Uterus (tissue), 4 donors: Measurements from ENCODE around the gene KRTAP10-5. TPM values are rescaled to one million over a fixed set of nuclear protein-coding genes. Genes with fewer than 3 reads are reported as not detected.

Experiments
- DNase-seq, 2 donors: peaks; one replicate each; pipeline ENCODE4 v3.0.0-alpha.2; 2019 to 2020
- H3K27ac ChIP-seq, 2 donors: fragments of 200-600 bp; sonication (generic); 1 replicate in 1 of 2; 2 replicates in 1 of 2; pipeline ENCODE4 v1.5.1; 2016 to 2018
- H3K27me3 ChIP-seq, 2 donors: fragments of 200-600 bp; sonication (generic); one replicate each; pipeline ENCODE4 v1.5.1; 2018 to 2019; ENCODE audit warnings: control low read depth in 1 of 2
- H3K36me3 ChIP-seq, 2 donors: fragments of 200-600 bp; sonication (generic); one replicate each; pipeline ENCODE4 v1.5.1; 2019; ENCODE audit warnings: control low read depth in 1 of 2
- H3K4me1 ChIP-seq, 2 donors: fragments of 200-600 bp; sonication (generic); one replicate each; pipeline ENCODE4 v1.5.1; 2018 to 2019; ENCODE audit warnings: control low read depth in 1 of 2
- H3K4me3 ChIP-seq, 2 donors: fragments of 200-600 bp; sonication (generic); 1 replicate in 1 of 2; 2 replicates in 1 of 2; pipeline ENCODE4 v1.5.1; 2018 to 2019; ENCODE audit warnings: mild to moderate bottlenecking in 1 of 2
- H3K9me3 ChIP-seq, 2 donors: fragments of 200-600 bp; sonication (generic); one replicate each; pipeline ENCODE4 v1.5.1; 2019; ENCODE audit warnings: control low read depth in 1 of 2
- POLR2A ChIP-seq, 2 donors: fragments of 450-650 bp; IDR thresholded peaks; one replicate each; pipeline ENCODE4 v1.6.1; 2016; ENCODE audit warnings: antibody characterized with exemption in 2 of 2, mild to moderate bottlenecking in 1 of 2, moderate library complexity in 1 of 2
- intact Hi-C: fragments of 100-400 bp; cut with DNase I; formaldehyde crosslinking; loops from one replicate; pipeline ENCODE4 v1.15.1; 2023; ENCODE audit warnings: low total_unique reads
- total RNA-seq, 4 donors: library from RNA; depleted of rRNA in 3 of 4; stranded (reverse); fragments of >200 nt in 3 of 4; gene quantifications; one replicate each; pipeline versions ENCODE4 v1.1.0 to v1.2.4, GENCODE V29; 2014 to 2023
- TF ChIP-seq, protein P1 (sequence below), 4 experiments: fragments of 200-600 bp in 2 of 4; fragments of 450-650 bp in 2 of 4; sonication (generic) in 2 of 4; IDR thresholded peaks; one replicate each; pipeline ENCODE4 v1.5.1; 2016 to 2019; ENCODE audit warnings: antibody characterized with exemption in 4 of 4, mild to moderate bottlenecking in 2 of 4, moderate library complexity in 1 of 4
- donor health status: DM: yes; HTN: yes; CAD: no.

Gene KRTAP10-5
- total RNA-seq, 4 donors from 2014 or later: not detected

DNA sequence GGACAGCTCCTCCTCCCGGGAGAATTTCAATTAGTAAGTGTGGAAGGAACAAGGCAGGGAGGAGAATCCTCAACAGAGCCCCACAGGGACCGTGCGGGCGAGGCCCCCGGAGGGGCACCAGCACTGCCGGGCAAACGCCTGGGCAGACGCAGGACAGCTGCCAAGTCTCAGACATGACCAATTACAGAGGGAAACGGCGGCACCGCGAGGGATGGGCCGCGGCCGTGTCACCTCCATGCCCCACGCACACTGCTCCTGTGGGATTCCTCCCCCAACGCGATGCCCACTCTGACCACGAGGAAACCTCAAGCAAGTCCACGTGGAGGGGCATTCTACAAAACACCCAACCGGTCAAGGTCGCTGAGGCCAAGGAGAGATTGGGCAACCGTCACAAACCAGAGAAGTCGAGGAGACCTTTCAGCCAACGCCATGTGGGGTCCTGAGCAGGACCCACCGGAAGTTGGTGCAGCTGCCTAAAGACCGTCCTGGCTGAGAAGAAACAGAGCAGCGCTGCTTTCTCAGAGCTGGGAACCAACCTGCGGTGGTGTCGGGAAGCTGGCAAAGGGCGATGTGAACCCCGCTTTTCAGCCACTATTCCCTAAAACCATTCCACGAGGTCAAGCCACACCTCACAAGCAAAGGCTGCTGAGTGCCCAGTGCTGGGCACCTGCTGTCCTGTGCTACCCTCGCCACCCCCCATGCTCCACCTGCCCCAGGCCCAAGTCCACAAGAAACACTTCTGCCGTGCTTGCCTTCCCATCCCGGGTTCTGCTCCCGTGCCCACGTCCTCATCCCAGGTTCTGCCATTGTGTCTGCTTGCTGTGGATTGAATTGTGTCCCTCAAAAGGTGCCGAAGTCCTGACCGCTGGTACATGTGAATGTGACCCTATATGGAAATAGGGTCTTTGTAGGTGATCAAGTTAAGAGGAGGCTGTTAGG is 8.3 kb downstream of the KRTAP10-5 start:
- intact Hi-C loops: no loop called here
- H3K4me3 ChIP-seq: no peak overlapping the region
- H3K9me3 ChIP-seq: no peaks in the 10 kb centered on the region
- no peaks in the 10 kb centered on the region for H3K4me1 ChIP-seq
- H3K27me3 ChIP-seq: no peaks in the 10 kb centered on the region
- TF ChIP-seq, protein P1, sequence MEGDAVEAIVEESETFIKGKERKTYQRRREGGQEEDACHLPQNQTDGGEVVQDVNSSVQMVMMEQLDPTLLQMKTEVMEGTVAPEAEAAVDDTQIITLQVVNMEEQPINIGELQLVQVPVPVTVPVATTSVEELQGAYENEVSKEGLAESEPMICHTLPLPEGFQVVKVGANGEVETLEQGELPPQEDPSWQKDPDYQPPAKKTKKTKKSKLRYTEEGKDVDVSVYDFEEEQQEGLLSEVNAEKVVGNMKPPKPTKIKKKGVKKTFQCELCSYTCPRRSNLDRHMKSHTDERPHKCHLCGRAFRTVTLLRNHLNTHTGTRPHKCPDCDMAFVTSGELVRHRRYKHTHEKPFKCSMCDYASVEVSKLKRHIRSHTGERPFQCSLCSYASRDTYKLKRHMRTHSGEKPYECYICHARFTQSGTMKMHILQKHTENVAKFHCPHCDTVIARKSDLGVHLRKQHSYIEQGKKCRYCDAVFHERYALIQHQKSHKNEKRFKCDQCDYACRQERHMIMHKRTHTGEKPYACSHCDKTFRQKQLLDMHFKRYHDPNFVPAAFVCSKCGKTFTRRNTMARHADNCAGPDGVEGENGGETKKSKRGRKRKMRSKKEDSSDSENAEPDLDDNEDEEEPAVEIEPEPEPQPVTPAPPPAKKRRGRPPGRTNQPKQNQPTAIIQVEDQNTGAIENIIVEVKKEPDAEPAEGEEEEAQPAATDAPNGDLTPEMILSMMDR (IDR thresholded peaks at IDR 0.05): no peak
- no peak for TF ChIP-seq POLR2A (IDR thresholded peaks at IDR 0.05)
- H3K27ac ChIP-seq: no peak overlapping the region
- no peak for DNase-seq
- H3K36me3 ChIP-seq: no peaks in the 10 kb centered on the region

- H3K4me1 ChIP-seq: no peaks in the 10 kb centered on the region
- no peaks in the 10 kb centered on the region for H3K27me3 ChIP-seq
- no peak overlapping the region for H3K27ac ChIP-seq
- intact Hi-C loops: no loop called here
- no peaks in the 10 kb centered on the region for H3K9me3 ChIP-seq
- DNase-seq: no peak
- H3K4me3 ChIP-seq: no peak overlapping the region
- no peaks in the 10 kb centered on the region for H3K36me3 ChIP-seq
- TF ChIP-seq, protein P1 (IDR thresholded peaks at IDR 0.05): no peak
- no peak for TF ChIP-seq POLR2A (IDR thresholded peaks at IDR 0.05)
Observed at GRCh38 chr21:44571296-44571695, 9.1 kb downstream of the KRTAP10-5 start.

GRCh38 chr21:44569861-44570517 is 10.4 kb downstream of the KRTAP10-5 start:
- H3K9me3 ChIP-seq: no peaks in the 10 kb centered on the region
- H3K36me3 ChIP-seq: no peaks in the 10 kb centered on the region
- DNase-seq: no peak
- no peak overlapping the region for H3K4me3 ChIP-seq
- H3K27ac ChIP-seq: no peak overlapping the region
- no peaks in the 10 kb centered on the region for H3K27me3 ChIP-seq
- no peaks in the 10 kb centered on the region for H3K4me1 ChIP-seq
- intact Hi-C loops: no loop called here
- TF ChIP-seq POLR2A (IDR thresholded peaks at IDR 0.05): no peak
- TF ChIP-seq, protein P1 (IDR thresholded peaks at IDR 0.05): no peak

GRCh38 chr21:44568667-44569556 is 11.5 kb downstream of the KRTAP10-5 start:
- Histone ChIP-seq H3K27ac (no peak overlapping the region), H3K4me1 (no peaks in the 10 kb centered on the region), H3K4me3 (no peak overlapping the region), H3K9me3 (no peaks in the 10 kb centered on the region), H3K27me3 (no peaks in the 10 kb centered on the region), H3K36me3 (no peaks in the 10 kb centered on the region)
- DNase-seq: no peak
- TF ChIP-seq, protein P1 (IDR thresholded peaks at IDR 0.05): no peak
- no peak for TF ChIP-seq POLR2A (IDR thresholded peaks at IDR 0.05)
- intact Hi-C loops: no loop called here
